Measurements from ENCODE around the gene KISS1R. TPM values are rescaled to one million over a fixed set of nuclear protein-coding genes. Genes with fewer than 3 reads are reported as not detected.

Gene KISS1R
- total RNA-seq, 1 donor, result 1.3 TPM

- peak in 1 of 3 donors; percentile 78 for DNase-seq (ENCODE audit: low read depth in 2 of 3, low spot score in 2 of 3)
These were observed 17.8 kb downstream of the KISS1R start for GRCh38 chr19:934865-935479.

- no peak for DNase-seq (ENCODE audit: low read depth in 2 of 3, low spot score in 2 of 3)
These were observed 19.0 kb downstream of the KISS1R start for GRCh38 chr19:936175-936546.

GRCh38 chr19:937259-937694 lies 20.1 kb downstream of the KISS1R start:
- no peak for DNase-seq (ENCODE audit: low read depth in 2 of 3, low spot score in 2 of 3)

- no peak for DNase-seq (ENCODE audit: low read depth in 2 of 3, low spot score in 2 of 3)
These were observed 21.2 kb downstream of the KISS1R start for GRCh38 chr19:938233-938923.

GRCh38 chr19:939439-939838 lies 22.3 kb downstream of the KISS1R start:
- DNase-seq (ENCODE audit: low read depth in 2 of 3, low spot score in 2 of 3), result no peak

GRCh38 chr19:939922-940321 lies 22.8 kb downstream of the KISS1R start:
- DNase-seq (ENCODE audit: low read depth in 2 of 3, low spot score in 2 of 3), result no peak

GRCh38 chr19:940591-941291 lies 23.6 kb downstream of the KISS1R start:
- peak; percentile 65 to 96 (median 94) for DNase-seq (ENCODE audit: low read depth in 2 of 3, low spot score in 2 of 3)

GRCh38 chr19:941292-942132 lies 24.4 kb downstream of the KISS1R start:
- DNase-seq (ENCODE audit: low read depth in 2 of 3, low spot score in 2 of 3), result no peak

- DNase-seq (ENCODE audit: low read depth in 2 of 3, low spot score in 2 of 3), result no peak
These were observed 25.1 kb downstream of the KISS1R start for GRCh38 chr19:942133-942645.

GRCh38 chr19:943551-944170 lies 26.5 kb downstream of the KISS1R start:
- no peak for DNase-seq (ENCODE audit: low read depth in 2 of 3, low spot score in 2 of 3)

GRCh38 chr19:944171-944567 lies 27.0 kb downstream of the KISS1R start:
- DNase-seq (ENCODE audit: low read depth in 2 of 3, low spot score in 2 of 3), result peak in 1 of 3 donors; percentile 48

GRCh38 chr19:944663-945241 lies 27.6 kb downstream of the KISS1R start:
- no peak for DNase-seq (ENCODE audit: low read depth in 2 of 3, low spot score in 2 of 3)

- DNase-seq (ENCODE audit: low read depth in 2 of 3, low spot score in 2 of 3), result no peak
These were observed 28.5 kb downstream of the KISS1R start for GRCh38 chr19:945401-946252.

- no peak for DNase-seq (ENCODE audit: low read depth in 2 of 3, low spot score in 2 of 3)
These were observed 30.1 kb downstream of the KISS1R start for GRCh38 chr19:947090-947706.

- DNase-seq (ENCODE audit: low read depth in 2 of 3, low spot score in 2 of 3), result peak in 2 of 3 donors; percentile 93 to 98
These were observed 30.8 kb downstream of the KISS1R start for GRCh38 chr19:947707-948539.

- DNase-seq (ENCODE audit: low read depth in 2 of 3, low spot score in 2 of 3), result no peak
These were observed 31.8 kb downstream of the KISS1R start for GRCh38 chr19:948842-949496.

All from hematopoietic multipotent progenitor cell (in vitro differentiated cells).